ENCODE data around the gene MROH7. TPM values are rescaled to one million over a fixed set of nuclear protein-coding genes. Genes with fewer than 3 reads are reported as not detected.

The MROH7 gene
- total RNA-seq, 4 donors from 2014 or later, result 0.13 to 4.4 (median 0.60) TPM

DNA sequence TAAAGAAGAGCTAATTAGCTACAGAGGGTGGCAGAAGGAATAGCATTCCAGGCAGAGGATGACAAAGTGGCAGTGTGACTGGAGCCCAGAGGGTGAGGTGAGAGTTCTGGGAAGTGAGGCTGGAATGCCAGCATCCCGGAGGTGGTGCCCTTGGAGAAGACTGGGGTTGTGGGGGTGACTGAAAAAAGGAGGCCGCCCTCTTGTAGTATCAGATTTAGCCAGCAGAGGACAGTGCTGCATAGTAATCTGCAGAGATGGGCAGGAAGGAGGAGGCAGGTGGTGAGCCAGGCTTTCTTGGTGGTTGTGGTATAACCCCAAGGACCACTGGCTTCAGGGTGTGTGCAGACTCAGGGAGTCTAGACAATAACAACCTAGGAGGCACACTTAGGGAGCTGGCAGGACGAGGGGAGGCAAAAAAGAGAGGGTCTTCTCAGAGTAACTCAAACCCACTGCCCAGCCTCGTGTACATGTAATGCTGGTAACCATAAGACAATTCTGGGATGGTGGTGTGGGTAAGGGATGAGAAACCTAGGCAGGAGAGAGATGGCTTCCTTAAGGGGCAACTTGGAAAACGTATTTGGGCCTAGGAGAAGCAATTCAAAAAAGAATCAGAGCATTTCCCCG lies 30.5 kb downstream of the MROH7 start:
- Histone ChIP-seq H3K4me1 (no peaks in the 10 kb centered on the region), H3K36me3 (peaks cover 0 to 9% (median 0%) of the 10 kb centered on the region in 3 donors), H3K27ac (no peak overlapping the region), H3K4me3 (no peak overlapping the region), H3K27me3 (no peaks in the 10 kb centered on the region), H3K9me3 (no peaks in the 10 kb centered on the region)
- DNase-seq, result no peak
- intact Hi-C loops (cut with DNase I), result loop anchor here (10.0 kb wide), 1 partner anchor 143 kb away; no protein-coding TSS in a partner anchor
- WGBS, 2 donors, result 52% methylated on average over 6 of the region's 6 CpGs
- TF ChIP-seq POLR2A (IDR thresholded peaks at IDR 0.05), result no peak
- TF ChIP-seq, protein P1, sequence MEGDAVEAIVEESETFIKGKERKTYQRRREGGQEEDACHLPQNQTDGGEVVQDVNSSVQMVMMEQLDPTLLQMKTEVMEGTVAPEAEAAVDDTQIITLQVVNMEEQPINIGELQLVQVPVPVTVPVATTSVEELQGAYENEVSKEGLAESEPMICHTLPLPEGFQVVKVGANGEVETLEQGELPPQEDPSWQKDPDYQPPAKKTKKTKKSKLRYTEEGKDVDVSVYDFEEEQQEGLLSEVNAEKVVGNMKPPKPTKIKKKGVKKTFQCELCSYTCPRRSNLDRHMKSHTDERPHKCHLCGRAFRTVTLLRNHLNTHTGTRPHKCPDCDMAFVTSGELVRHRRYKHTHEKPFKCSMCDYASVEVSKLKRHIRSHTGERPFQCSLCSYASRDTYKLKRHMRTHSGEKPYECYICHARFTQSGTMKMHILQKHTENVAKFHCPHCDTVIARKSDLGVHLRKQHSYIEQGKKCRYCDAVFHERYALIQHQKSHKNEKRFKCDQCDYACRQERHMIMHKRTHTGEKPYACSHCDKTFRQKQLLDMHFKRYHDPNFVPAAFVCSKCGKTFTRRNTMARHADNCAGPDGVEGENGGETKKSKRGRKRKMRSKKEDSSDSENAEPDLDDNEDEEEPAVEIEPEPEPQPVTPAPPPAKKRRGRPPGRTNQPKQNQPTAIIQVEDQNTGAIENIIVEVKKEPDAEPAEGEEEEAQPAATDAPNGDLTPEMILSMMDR (IDR thresholded peaks at IDR 0.05), result peak; percentile 51 to 92 (median 78)

DNA sequence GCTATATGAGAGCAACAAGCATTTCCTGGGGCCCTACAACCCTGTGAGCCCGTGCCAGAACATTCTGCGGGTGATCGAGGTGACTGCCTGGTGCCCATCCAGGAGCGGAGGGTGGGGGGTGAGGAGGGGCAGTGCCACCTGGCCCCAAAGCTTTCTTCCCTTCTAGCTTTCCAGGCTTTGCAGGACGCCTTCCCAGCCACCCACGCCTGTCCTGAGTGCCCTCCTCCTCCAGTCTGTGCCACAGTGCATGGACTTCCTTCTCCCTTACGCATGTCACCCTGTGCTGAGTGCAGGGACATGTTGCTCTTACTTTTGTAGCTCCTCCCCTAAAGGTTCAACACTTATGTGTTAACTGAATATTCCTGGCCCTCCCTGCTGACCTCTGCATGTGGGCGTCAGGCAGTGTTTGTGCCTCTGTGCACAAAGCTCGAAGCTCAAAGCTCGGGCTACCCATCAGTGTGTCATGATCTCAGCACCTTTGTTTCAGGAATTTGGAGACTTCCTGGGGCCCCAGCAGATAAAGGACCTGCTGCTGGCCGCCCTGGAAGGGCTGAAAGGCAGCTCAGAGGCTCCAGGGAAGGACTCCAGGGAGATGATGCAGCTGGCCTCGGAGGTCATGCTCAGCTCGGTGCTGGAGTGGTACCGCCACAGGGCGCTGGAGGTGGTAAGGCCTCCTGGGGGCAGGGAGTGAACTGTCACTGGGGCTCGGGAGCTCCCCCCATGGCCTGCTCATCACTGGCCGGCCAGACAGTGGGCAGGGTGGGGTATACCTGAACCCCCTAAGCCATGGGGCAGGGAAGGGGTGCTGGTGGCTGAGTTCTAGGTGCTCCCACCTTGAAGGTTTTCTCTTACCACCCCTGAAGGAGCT lies 37.4 kb downstream of the MROH7 start:
- Histone ChIP-seq H3K9me3 (no peaks in the 10 kb centered on the region), H3K27me3 (no peaks in the 10 kb centered on the region), H3K36me3 (peaks cover 0 to 2% (median 0%) of the 10 kb centered on the region in 3 donors), H3K4me3 (no peak overlapping the region), H3K4me1 (no peaks in the 10 kb centered on the region), H3K27ac (no peak overlapping the region)
- DNase-seq, result no peak
- 60 to 79% methylated on average over 8 to 14 of the region's 17 CpGs for WGBS, 2 donors
- TF ChIP-seq, protein P1 (IDR thresholded peaks at IDR 0.05), result no peak
- TF ChIP-seq POLR2A (IDR thresholded peaks at IDR 0.05), result no peak
- intact Hi-C loops (cut with DNase I), result loop anchor here (10.0 kb wide), 1 partner anchor 136 kb away; no protein-coding TSS in a partner anchor

DNA sequence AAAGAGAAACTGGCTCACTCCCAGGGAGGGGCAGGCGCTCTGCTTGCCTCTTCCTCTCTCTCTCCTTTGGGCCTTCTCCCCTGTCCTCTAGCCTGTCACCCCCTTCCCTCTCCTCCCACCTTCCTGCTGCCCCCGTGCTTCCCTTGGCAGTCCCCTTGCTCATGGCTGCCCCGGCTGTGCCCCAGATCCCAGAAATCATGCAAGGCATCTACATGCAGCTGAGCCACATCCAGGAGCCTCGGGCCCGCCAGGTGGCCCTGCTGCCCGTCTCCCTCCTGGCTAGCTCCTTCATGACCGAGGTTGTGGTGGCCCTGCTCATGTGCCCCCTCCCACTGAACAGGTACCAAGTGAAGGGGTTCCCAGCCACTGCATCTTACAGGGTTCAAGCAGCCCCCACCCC lies 38.1 kb downstream of the MROH7 start:
- H3K4me3 ChIP-seq, result no peak overlapping the region
- intact Hi-C loops (cut with DNase I), result loop anchor here (10.0 kb wide), 1 partner anchor 135 kb away; no protein-coding TSS in a partner anchor
- H3K4me1 ChIP-seq, result no peaks in the 10 kb centered on the region
- H3K27me3 ChIP-seq, result no peaks in the 10 kb centered on the region
- no peak overlapping the region for H3K27ac ChIP-seq
- 85 to 94% methylated on average over 4 to 7 of the region's 7 CpGs for WGBS, 2 donors
- H3K36me3 ChIP-seq, result no peaks in the 10 kb centered on the region
- no peak for TF ChIP-seq POLR2A (IDR thresholded peaks at IDR 0.05)
- TF ChIP-seq, protein P1 (IDR thresholded peaks at IDR 0.05), result no peak
- DNase-seq, result no peak
- no peaks in the 10 kb centered on the region for H3K9me3 ChIP-seq

DNA sequence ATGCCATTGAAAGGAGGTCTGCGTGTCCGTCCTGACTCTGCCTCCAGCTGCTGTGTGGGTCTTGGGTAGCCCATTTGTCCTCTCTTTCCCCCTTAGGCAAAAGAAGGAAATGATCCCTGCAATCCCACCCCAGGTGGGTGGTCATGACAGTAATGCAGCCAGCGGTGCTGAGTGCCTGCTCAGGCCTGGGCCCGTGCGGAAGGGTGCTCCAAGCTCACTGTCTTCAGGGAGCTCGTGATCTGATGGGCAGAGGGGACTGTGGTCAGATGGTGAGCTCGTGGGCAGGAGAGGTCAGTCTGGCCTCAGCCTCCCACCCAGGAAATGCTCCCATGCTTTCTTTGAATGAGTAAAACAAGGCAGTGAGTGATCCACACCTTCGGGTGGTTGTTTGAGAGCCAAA lies 38.8 kb downstream of the MROH7 start:
- intact Hi-C loops (cut with DNase I), result no loop called here
- no peaks in the 10 kb centered on the region for H3K36me3 ChIP-seq
- 0 to 77% methylated on average over 1 to 6 of the region's 8 CpGs for WGBS, 2 donors
- no peaks in the 10 kb centered on the region for H3K4me1 ChIP-seq
- H3K4me3 ChIP-seq, result no peak overlapping the region
- DNase-seq, result no peak
- H3K9me3 ChIP-seq, result no peaks in the 10 kb centered on the region
- H3K27me3 ChIP-seq, result no peaks in the 10 kb centered on the region
- H3K27ac ChIP-seq, result no peak overlapping the region
- TF ChIP-seq, protein P1 (IDR thresholded peaks at IDR 0.05), result no peak

DNA sequence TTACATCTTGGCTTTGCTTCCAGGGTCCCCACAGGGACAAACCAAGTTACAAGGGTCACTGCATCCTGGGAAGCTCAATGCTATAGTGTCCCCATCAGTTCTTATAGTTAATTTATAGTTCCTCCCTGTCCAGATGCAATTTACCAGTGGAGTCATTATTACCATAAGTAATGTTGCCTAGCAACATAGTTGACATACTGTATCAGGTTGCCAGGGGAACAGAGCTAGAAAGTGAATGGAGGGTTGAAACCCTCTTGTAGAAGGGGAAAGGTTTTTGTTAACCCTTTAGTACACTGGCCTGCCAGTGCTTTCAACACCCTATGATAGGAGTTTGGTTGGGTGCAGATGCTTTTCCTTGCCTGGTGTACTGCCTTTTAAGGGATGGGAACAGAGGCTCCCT lies 39.8 kb downstream of the MROH7 start:
- no peaks in the 10 kb centered on the region for H3K4me1 ChIP-seq
- no peak overlapping the region for H3K27ac ChIP-seq
- TF ChIP-seq POLR2A (IDR thresholded peaks at IDR 0.05), result no peak
- TF ChIP-seq, protein P1 (IDR thresholded peaks at IDR 0.05), result no peak
- H3K27me3 ChIP-seq, result no peaks in the 10 kb centered on the region
- no peaks in the 10 kb centered on the region for H3K36me3 ChIP-seq
- no peak overlapping the region for H3K4me3 ChIP-seq
- intact Hi-C loops (cut with DNase I), result no loop called here
- H3K9me3 ChIP-seq, result no peaks in the 10 kb centered on the region
- no peak for DNase-seq
